ENCODE measurements around the gene ARAF.
"Not testable (repeated sequence)": the region's sequence is repeated elsewhere in the genome, so short reads cannot be mapped to it uniquely, and the experiment has no call there.

The ARAF gene

GRCh38 chrX:47586043-47586787, 25.2 kb downstream of the ARAF start:
- DNase-seq = no peak

- no peak for DNase-seq
These were observed 26.3 kb downstream of the ARAF start for GRCh38 chrX:47587091-47587891.

GRCh38 chrX:47587906-47588735, 27.1 kb downstream of the ARAF start:
- DNase-seq = no peak

- no peak for DNase-seq
These were observed 30.0 kb downstream of the ARAF start for GRCh38 chrX:47590984-47591383.

GRCh38 chrX:47593522-47593921, 32.5 kb downstream of the ARAF start:
- DNase-seq = no peak

- DNase-seq = no peak
These were observed 34.8 kb downstream of the ARAF start for GRCh38 chrX:47595716-47596251.

GRCh38 chrX:47596256-47596655, 35.3 kb downstream of the ARAF start:
- DNase-seq = no peak

GRCh38 chrX:47597222-47597621, 36.2 kb downstream of the ARAF start:
- no peak for DNase-seq

GRCh38 chrX:47603125-47603524, 42.1 kb downstream of the ARAF start:
- DNase-seq = not testable (repeated sequence)

GRCh38 chrX:47605024-47605423, 44.0 kb downstream of the ARAF start:
- DNase-seq = no peak

GRCh38 chrX:47607091-47607490, 46.1 kb downstream of the ARAF start:
- no peak for DNase-seq

- no peak for DNase-seq
These were observed 47.3 kb downstream of the ARAF start for GRCh38 chrX:47608130-47608810.

GRCh38 chrX:47610511-47610910, 49.5 kb downstream of the ARAF start:
- no peak for DNase-seq

GRCh38 chrX:47611489-47611888, 50.5 kb downstream of the ARAF start:
- DNase-seq = no peak

- no peak for DNase-seq
These were observed 50.9 kb downstream of the ARAF start for GRCh38 chrX:47611926-47612325.

- DNase-seq = no peak
These were observed 51.4 kb downstream of the ARAF start for GRCh38 chrX:47612418-47612817.

- peak in 1 of 2 experiments; percentile 9 for DNase-seq
These were observed 52.1 kb downstream of the ARAF start for GRCh38 chrX:47613082-47613481.

GRCh38 chrX:47614618-47615017, 53.6 kb downstream of the ARAF start:
- no peak for DNase-seq

- DNase-seq = no peak
These were observed 58.0 kb downstream of the ARAF start for GRCh38 chrX:47618923-47619485.

- DNase-seq = peak; percentile 76 to 77
These were observed 58.7 kb downstream of the ARAF start, which contains the start of gene SYN1 for GRCh38 chrX:47619486-47620302. Gene SYN1 (minus strand): TSS chrX:47619857. CDS start chrX:47619728, 129 bp downstream.

- no peak for DNase-seq
These were observed 59.3 kb downstream of the ARAF start for GRCh38 chrX:47620303-47620685.

All from stimulated activated CD4-positive, alpha-beta T cell treated with anti-CD3 and anti-CD28 coated beads, Interleukin-4, amount 100 ng/mL, for 4 hours (primary cell).